ENCODE measurements around the gene HOXA7. TPM values are rescaled to one million over a fixed set of nuclear protein-coding genes. Genes with fewer than 3 reads are reported as not detected.

Gene HOXA7
- total RNA-seq, 1 donor from 2014 or later, result 17.9 TPM

DNA sequence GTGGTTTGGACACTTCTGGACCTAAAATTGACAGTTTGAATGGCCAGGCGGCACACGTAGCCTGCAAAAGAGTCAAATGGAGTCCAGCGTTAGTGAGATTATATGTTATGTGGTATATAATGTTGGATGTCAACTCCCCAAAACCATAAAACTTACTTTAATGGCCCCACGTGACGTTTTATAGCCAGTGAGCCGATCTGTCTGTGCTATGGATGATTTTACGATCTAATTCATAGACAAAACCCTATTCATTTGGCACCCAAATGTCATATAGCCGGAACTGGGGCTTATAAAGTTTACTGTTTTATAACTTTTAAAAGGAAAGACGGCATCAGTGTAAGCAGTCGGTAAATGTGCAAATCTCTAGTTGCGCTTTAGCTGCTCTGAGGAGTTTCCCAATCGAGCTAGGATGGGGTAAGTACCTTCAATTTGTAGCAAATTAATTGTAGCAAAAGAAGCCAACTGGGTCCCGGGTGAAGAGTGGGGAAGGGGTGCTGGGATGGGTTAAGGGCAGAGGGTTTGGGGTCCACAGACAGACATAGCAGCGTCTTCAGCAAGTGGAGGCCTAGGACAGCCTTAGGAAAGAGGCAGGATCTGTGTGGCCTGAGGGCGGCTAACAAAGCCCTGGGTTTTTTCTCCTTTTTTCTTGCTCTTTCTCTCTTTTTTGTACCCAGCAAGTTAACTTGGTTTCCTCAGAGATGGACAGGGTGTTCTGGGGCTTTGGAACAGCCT is 16.2 kb downstream of the HOXA7 start:
- no peaks in the 10 kb centered on the region for H3K27me3 Mint-ChIP-seq (ENCODE audit: low read depth)
- H3K27ac Mint-ChIP-seq, result peak overlapping the region; percentile 100
- peaks cover 67% of the 10 kb centered on the region for H3K4me1 Mint-ChIP-seq
- peak in 1 of 2 experiments; percentile 42 for DNase-seq (ENCODE audit: low spot score in 2 of 2, unreplicated experiment in 2 of 2)
- peak overlapping the region; percentile 87 for H3K4me3 Mint-ChIP-seq
- peaks cover 47% of the 10 kb centered on the region for H3K36me3 Mint-ChIP-seq
- TF ChIP-seq, protein P1, sequence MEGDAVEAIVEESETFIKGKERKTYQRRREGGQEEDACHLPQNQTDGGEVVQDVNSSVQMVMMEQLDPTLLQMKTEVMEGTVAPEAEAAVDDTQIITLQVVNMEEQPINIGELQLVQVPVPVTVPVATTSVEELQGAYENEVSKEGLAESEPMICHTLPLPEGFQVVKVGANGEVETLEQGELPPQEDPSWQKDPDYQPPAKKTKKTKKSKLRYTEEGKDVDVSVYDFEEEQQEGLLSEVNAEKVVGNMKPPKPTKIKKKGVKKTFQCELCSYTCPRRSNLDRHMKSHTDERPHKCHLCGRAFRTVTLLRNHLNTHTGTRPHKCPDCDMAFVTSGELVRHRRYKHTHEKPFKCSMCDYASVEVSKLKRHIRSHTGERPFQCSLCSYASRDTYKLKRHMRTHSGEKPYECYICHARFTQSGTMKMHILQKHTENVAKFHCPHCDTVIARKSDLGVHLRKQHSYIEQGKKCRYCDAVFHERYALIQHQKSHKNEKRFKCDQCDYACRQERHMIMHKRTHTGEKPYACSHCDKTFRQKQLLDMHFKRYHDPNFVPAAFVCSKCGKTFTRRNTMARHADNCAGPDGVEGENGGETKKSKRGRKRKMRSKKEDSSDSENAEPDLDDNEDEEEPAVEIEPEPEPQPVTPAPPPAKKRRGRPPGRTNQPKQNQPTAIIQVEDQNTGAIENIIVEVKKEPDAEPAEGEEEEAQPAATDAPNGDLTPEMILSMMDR (IDR thresholded peaks at IDR 0.05; ENCODE audit: unreplicated experiment), result no peak
- no peaks in the 10 kb centered on the region for H3K9me3 Mint-ChIP-seq

- DNase-seq (ENCODE audit: low spot score in 2 of 2, unreplicated experiment in 2 of 2), result peak in 1 of 2 experiments; percentile 57
- Mint-ChIP-seq H3K27me3 (ENCODE audit: low read depth) (no peaks in the 10 kb centered on the region), H3K9me3 (no peaks in the 10 kb centered on the region), H3K36me3 (peaks cover 42% of the 10 kb centered on the region), H3K4me3 (peak overlapping the region; percentile 87), H3K4me1 (peaks cover 68% of the 10 kb centered on the region), H3K27ac (peak overlapping the region; percentile 100)
- TF ChIP-seq, protein P1 (IDR thresholded peaks at IDR 0.05; ENCODE audit: unreplicated experiment), result no peak
These were observed 16.9 kb downstream of the HOXA7 start for GRCh38 chr7:27139334-27140125.

DNA sequence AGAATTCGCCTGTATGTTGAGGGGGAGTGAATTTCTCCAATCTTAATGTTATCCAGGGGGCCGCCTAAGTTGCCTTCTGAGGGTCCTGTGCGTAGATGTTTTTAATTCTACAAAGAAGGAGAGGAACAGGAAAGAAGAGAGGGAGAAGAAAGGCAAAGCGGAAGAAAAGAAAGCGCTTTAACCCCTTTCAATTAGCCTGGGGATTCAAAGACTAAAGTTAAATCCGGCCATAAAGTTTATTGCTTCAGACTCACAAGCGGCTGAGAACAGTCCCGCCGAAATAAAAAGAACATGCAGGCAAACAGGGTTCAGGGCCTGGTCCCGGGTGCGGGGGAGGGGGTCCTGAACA is 17.5 kb downstream of the HOXA7 start:
- Mint-ChIP-seq H3K9me3 (no peaks in the 10 kb centered on the region), H3K36me3 (peaks cover 44% of the 10 kb centered on the region), H3K27me3 (ENCODE audit: low read depth) (no peaks in the 10 kb centered on the region), H3K4me1 (peaks cover 68% of the 10 kb centered on the region), H3K27ac (peak overlapping the region; percentile 100), H3K4me3 (peak overlapping the region; percentile 87)
- DNase-seq (ENCODE audit: low spot score in 2 of 2, unreplicated experiment in 2 of 2), result no peak
- TF ChIP-seq, protein P1 (IDR thresholded peaks at IDR 0.05; ENCODE audit: unreplicated experiment), result no peak

DNA sequence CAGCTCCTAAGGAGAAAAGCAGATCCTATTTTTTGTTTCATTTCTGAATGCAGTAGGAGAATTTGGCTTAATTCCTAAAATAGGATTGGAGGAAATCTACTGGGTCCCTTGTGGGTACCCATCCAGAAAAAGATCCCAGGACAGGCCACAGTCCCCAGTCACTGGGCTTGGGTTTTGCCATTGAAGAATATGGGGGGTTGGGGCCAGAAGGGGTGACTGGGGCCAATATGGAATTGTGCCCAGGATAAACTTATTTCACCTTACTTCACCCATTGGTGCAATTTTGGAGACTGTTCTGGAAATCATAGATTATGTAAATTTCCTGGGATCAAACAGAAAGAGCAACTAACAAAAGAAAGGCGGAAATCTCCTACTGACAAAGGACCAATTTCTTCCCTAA is 18.0 kb downstream of the HOXA7 start:
- Mint-ChIP-seq H3K27ac (peak overlapping the region; percentile 100), H3K36me3 (peaks cover 43% of the 10 kb centered on the region), H3K27me3 (ENCODE audit: low read depth) (no peaks in the 10 kb centered on the region), H3K4me1 (peaks cover 70% of the 10 kb centered on the region), H3K9me3 (no peaks in the 10 kb centered on the region), H3K4me3 (peak overlapping the region; percentile 87)
- peak in 1 of 2 experiments; percentile 33 for DNase-seq (ENCODE audit: low spot score in 2 of 2, unreplicated experiment in 2 of 2)
- TF ChIP-seq, protein P1 (IDR thresholded peaks at IDR 0.05; ENCODE audit: unreplicated experiment), result no peak

GRCh38 chr7:27137640-27138315 is 18.7 kb downstream of the HOXA7 start:
- peak overlapping the region; percentile 100 for H3K27ac Mint-ChIP-seq
- H3K4me1 Mint-ChIP-seq, result peaks cover 77% of the 10 kb centered on the region
- no peaks in the 10 kb centered on the region for H3K27me3 Mint-ChIP-seq (ENCODE audit: low read depth)
- DNase-seq (ENCODE audit: low spot score in 2 of 2, unreplicated experiment in 2 of 2), result peak in 1 of 2 experiments; percentile 13
- peaks cover 40% of the 10 kb centered on the region for H3K36me3 Mint-ChIP-seq
- TF ChIP-seq, protein P1 (IDR thresholded peaks at IDR 0.05; ENCODE audit: unreplicated experiment), result no peak
- H3K9me3 Mint-ChIP-seq, result no peaks in the 10 kb centered on the region
- H3K4me3 Mint-ChIP-seq, result peak overlapping the region; percentile 87
